ENCODE data around the gene MYO1F.

DNA sequence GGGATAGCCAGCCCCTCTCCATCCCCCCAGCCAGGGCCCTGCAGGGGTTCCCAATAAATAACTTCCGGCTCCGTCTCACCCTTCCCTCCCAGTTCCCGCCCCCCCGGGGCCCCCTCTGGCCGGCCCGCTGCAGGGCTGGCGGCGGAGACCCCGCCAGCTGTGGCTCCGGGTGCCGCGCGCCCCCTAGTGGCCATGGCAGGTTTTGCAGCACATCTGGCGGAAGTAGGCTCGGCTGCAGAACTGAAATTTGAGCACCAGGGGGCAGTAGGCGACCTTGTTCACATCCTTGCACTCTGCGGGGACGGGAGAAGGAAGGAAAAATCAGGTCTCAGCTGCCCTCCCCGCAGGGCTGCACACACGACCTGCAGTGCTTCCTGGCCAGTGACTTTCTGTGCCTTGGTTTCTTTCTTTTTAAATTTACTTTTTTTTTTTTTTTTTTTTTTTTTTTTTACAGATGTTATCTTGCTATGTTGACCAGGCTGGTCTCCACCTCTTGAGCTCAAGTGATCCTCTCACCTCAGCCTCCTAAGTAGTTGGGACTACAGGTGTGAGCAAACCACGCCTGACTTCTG lies 3.6 kb upstream of the MYO1F start:
- TF ChIP-seq EP300 (IDR thresholded peaks at IDR 0.05; ENCODE audit: borderline replicate concordance) (no peak), TEAD4 (IDR thresholded peaks at IDR 0.05) (no peak), CEBPB (IDR thresholded peaks at IDR 0.05) (no peak), TAF1 (IDR thresholded peaks at IDR 0.05; ENCODE audit: low read depth) (no peak), EGR1 (IDR thresholded peaks at IDR 0.05) (no peak), MAX (IDR thresholded peaks at IDR 0.05) (no peak), CREB1 (IDR thresholded peaks at IDR 0.05; ENCODE audit: low read depth) (no peak), FOXM1 (IDR thresholded peaks at IDR 0.05; ENCODE audit: borderline replicate concordance, low read depth) (no peak), REST (IDR thresholded peaks at IDR 0.05; ENCODE audit: low read depth) (no peak), YY1 (IDR thresholded peaks at IDR 0.05; ENCODE audit: low read depth) (0 out of 2 replicates have a peak, but pooled peaks have one; percentile 23), NFIC (IDR thresholded peaks at IDR 0.05) (no peak)

Measured in Ishikawa (cell line).